HG03159 (cell line): Measurements from ENCODE around the gene MBOAT1.
"Not testable (repeated sequence)": the region's sequence is repeated elsewhere in the genome, so short reads cannot be mapped to it uniquely, and the experiment has no call there.

Experiments used
- ATAC-seq: cut with Tn5 transposase; IDR thresholded peaks from one replicate; pipeline ENCODE4 v1.9.1; 2021; ENCODE audit warnings: mild to moderate bottlenecking, moderate library complexity; ENCODE audit not compliant: unreplicated experiment

MBOAT1 gene

GRCh38 chr6:20212392-20213111 lies at the start of gene MBOAT1:
TSS of gene MBOAT1 (minus strand) at chr6:20212469. CDS start at chr6:20212234, 235 bp downstream.
- peak; percentile 73 for ATAC-seq

DNA sequence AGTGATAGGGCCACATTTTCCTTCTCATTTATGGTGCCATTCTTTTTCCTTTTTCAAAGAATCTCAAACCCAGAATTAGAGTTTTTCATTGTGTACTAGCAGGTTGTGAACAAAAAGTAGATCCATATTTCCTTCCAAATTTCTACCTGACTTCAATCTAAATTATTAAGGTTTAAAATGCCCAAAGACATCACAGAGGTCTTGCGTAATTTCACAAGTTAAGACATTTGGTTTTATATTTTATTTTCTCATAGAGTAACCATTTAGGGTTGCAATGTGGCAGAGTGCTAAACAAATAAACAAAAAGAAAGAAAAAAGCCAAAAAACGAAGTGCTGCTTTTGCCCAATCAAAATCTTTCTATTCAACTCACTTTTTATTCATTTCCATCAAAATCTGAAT lies 49.4 kb upstream of the MBOAT1 start:
- no peak for ATAC-seq

DNA sequence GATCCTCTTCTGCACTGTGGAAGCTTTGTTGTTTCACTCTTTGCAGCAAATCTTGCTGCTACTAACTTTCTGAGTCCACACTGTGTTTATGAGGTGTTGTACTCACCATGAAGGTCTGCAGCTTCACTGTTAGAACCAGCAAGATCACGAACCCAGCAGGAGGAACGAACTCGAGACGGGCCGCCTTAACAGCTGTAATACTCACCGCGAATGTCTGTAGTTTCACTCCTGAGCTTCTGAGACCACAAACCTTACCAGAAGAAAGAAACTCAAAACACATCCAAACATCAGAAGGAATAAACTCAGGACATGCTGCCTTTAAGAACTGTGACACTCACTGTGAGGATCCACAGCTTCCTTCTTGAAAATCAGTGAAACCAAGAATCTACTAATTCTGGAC lies 48.1 kb upstream of the MBOAT1 start:
- peak; percentile 81 for ATAC-seq

- no peak for ATAC-seq
Measured at GRCh38 chr6:20259316-20260049, 47.2 kb upstream of the MBOAT1 start.

DNA sequence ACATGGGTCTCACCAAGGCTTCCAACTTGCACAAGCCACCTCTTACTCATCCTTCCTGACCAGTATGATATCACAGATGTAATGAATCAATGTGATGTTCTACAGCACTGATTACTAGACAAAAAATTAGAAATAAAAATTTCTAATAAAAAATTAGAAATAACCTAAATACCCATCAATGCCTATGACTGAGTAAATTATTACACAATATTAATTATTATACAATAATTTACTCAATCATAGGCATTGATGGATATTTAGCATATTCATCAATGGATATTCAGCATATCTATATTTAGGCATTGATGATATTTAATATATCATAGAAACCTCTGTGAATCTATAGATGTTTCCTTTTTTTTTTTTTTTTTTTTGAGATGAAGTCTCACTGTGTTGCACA lies 43.2 kb upstream of the MBOAT1 start:
- no peak for ATAC-seq

GRCh38 chr6:20254295-20254694 lies 42.0 kb upstream of the MBOAT1 start:
- no peak for ATAC-seq

GRCh38 chr6:20253021-20253420 lies 40.8 kb upstream of the MBOAT1 start:
- no peak for ATAC-seq

DNA sequence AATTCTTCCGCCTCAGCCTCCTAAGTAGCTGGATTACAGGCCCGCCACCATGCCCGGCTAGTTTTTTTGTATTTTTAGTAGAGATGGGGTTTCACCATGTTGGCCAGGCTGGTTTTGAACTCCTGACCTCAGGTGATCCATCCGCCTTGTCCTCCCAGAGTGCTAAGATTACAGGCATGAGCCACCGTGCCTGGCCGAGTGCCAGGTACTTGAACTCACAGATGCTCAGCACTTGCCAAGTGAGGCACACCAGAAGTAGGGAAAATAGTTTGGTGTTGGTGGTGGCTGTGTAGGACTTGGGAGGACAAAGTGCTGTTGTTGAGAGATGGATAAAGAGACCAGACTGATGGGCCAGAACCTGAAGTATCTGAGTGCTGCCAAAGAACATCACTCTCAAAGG lies 40.0 kb upstream of the MBOAT1 start:
- no peak for ATAC-seq

DNA sequence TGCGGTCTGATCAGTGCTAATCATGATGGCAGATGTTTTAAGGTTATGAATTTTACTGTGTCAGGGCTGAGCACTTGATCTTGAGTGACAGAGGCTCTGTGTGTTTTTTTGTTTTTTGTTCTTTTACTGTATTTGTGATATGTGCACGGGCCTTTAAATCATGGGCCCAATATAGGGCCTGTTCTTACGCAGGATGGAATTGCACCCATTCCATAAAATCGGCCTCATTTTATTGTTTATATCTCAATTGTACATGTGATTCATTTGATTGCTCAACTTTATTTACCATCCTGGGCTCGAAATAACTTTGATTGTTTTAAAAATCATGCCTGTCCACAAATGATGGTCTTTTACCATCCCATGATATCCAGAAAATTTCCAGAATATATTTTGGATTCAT lies 39.3 kb upstream of the MBOAT1 start:
- ATAC-seq = no peak

DNA sequence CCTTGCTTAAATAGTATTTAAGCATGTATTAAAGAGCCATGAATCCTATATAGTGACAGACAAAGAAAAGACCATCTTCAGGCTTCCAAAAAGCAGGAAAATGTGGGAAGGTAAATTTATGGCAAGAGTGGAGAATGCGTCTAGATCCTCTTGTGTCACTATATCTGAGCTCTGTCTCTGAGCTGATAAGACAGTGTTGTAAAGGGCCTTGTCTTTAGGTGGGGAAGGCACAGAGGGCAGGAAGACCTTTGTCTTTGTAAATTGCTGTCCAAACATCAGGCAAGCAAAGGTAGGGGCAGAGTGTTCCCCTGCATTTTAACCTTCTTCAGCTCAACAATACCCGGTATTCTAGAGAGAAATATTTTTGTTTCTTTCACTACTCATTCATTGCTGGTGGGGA lies 33.9 kb upstream of the MBOAT1 start:
- ATAC-seq = no peak

GRCh38 chr6:20244807-20245681 lies 32.8 kb upstream of the MBOAT1 start:
- not testable (repeated sequence) for ATAC-seq

DNA sequence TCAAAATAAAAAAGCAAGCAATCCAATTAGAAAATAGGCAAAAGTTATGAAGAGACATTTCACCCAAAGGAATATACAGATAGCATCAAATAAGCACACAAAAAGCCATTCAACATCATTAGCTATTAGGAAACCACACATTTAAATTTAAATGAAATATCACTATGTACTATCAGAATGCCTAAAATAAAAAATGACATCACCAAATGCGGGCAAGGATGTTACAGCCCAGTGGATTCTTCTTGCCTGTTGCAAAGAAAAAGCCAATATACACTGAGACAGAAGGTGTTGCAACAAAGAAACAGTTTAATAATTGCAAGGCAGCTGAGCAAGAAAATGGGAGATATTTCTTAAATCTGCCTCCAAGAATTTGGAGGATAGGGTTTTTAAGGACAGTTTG lies 31.0 kb upstream of the MBOAT1 start:
- ATAC-seq = no peak

DNA sequence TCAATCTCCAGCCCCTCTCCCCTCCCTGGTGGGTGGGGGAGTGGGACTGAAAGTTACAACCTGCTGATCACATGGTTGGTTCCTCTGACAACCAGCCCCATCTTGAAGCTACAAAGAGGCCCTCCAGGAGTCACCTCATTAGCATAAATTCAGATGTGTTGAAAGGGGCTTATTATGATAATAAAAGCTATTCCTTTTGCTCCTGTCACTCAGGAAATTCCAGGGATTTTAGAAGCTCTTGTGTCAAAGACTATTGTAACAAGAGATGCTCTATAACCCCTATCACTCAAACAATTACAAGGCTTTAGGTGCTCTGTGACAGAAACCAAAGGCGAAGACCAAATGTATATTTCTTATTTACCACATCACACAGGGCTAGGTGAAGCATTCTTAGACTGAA lies 30.1 kb upstream of the MBOAT1 start:
- no peak for ATAC-seq

DNA sequence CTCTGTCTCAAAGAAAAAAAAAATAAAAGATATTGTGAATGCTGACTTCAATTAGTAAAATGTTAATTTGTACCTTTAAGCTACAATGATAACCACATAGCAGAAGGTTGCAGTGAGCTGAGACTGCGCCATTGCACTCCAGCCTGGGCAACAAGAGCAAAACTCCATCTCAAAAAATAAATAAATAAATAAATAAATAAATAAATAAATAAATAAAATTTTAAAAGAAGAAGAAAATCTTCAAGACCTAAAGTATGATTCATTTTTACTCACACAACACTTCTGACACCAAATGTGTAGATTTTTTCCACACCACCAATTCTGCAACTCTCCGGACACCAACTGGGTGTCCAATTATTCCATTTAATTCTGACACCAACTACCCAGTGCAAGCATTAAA lies 28.8 kb upstream of the MBOAT1 start:
- ATAC-seq = no peak

DNA sequence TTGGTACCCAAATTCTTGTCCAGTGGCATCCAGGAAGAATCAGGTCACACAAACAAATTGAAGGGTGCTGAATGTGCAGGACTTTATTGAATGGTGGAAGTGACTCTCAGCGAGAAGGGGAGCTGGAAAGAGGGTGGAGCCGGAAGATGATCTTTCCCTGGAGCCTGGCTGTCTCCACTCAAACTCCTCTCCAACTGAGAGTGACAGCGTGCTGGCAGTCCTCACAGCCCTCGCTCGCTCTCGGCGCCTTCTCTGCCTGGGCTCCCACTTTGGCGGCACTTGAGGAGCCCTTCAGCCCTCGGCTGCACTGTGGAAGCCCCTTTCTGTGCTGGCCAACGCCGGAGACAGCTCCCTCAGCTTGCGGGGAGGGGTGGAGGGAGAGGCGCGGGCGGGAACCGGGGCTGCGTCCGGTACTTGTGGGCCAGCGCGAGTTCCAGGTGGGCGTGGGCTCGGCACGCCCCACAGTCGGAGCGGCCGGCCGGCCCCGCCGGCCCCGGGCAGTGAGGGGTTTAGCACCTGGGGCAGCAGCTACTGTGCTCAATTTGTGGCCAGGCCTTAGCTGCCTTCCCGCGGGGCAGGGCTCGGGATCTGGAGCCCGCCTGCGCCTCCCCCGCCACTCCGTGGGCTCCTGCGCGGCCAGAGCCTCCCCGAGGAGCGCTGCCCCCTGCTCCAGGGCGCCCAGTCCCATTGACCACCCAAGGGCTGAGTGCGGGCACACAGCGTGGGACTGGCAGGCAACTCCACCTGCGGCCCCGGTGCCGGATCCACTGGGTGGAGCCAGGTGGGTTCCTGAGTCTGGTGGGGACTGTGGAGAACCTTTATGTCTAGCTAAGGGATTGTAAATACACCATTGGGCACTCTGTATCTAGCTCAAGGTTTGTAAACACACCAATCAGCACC lies 26.7 kb upstream of the MBOAT1 start:
- no peak for ATAC-seq

DNA sequence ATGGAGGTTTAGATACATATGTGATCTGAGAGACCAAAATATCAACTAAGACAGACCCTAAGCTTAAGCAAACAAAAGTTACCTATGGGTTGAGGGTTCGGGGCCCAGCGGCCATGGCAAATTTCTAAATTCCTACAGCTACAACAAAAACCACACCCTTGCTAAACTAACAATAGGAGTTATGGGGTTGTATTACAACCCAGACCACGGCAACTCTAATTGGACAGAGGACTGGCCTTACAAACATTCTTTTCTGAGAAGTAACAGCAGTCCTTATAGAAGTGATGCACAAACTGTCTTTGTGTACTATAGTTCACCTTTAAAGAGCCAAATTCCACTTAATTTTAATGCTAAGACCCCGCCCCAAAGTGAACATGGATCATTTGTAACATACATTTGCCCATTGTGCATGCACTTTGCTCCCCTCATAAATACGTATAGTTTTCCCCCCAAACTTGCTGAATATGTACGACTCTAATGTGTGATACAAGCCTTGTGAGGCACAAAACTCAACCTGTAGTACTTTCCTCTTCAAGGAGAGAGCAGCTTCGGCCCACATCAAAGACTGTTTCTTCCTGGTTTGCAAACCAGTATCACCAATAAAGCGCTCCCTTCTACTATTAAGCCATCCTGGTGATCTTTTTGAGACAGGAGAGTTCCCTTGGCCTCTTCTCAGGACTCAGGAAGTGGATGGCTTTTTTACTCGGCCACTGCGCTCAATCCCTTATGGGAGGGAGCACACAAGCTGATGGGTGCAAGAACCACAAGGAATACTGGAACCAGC lies 25.6 kb upstream of the MBOAT1 start:
- no peak for ATAC-seq

- ATAC-seq = no peak
Measured at GRCh38 chr6:20236909-20237600, 24.8 kb upstream of the MBOAT1 start.

GRCh38 chr6:20236344-20236743 lies 24.1 kb upstream of the MBOAT1 start:
- ATAC-seq = no peak

DNA sequence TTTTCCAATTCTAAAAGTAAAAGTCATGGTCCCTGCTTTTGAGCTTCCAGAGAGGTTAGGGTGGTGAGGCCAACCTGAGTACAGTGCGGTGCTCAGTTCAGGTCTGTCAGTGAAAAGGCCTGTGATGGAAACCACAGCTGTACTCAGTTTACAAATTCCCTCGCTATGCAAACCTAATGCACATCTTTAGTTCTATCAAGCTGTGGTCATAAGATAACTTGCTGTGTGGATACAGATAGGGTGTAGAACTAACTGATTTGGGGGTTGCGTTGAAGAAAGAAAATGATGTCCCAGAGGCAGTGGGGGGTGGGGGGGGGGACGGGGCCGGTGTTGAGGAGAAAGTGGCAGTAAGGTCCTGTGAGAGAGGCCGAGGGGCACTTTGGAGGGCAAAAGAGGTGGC lies 22.8 kb upstream of the MBOAT1 start:
- no peak for ATAC-seq
